Measurements from ENCODE around the gene DGKA.
A peak's percentile ranks its signal among the peaks of the same experiment; 100 is the strongest.

DGKA gene

GRCh38 chr12:55955344-55955743 is 24.4 kb downstream of the DGKA start:
- H3K27ac Mint-ChIP-seq, result no peak overlapping the region
- TF ChIP-seq CTCF (IDR thresholded peaks at IDR 0.05), result no peak
- H3K4me1 Mint-ChIP-seq, result peaks cover 8% of the 10 kb centered on the region
- H3K27me3 Mint-ChIP-seq (ENCODE audit: low read depth, poor library complexity), result peaks cover 6% of the 10 kb centered on the region
- no peak overlapping the region for H3K4me3 Mint-ChIP-seq
- no peaks in the 10 kb centered on the region for H3K9me3 Mint-ChIP-seq
- H3K36me3 Mint-ChIP-seq (ENCODE audit: low read depth), result peaks cover 5% of the 10 kb centered on the region
- DNase-seq, result no peak

- Mint-ChIP-seq H3K4me1 (peaks cover 8% of the 10 kb centered on the region), H3K9me3 (no peaks in the 10 kb centered on the region), H3K27me3 (ENCODE audit: low read depth, poor library complexity) (peaks cover 10% of the 10 kb centered on the region), H3K27ac (no peak overlapping the region), H3K4me3 (no peak overlapping the region), H3K36me3 (ENCODE audit: low read depth) (peaks cover 5% of the 10 kb centered on the region)
- TF ChIP-seq CTCF (IDR thresholded peaks at IDR 0.05), result no peak
- no peak for DNase-seq
These were observed 25.0 kb downstream of the DGKA start for GRCh38 chr12:55955800-55956508.

GRCh38 chr12:55957106-55957859 is 26.3 kb downstream of the DGKA start:
- Mint-ChIP-seq H3K27me3 (ENCODE audit: low read depth, poor library complexity) (peaks cover 10% of the 10 kb centered on the region), H3K9me3 (no peaks in the 10 kb centered on the region), H3K4me3 (no peak overlapping the region), H3K36me3 (ENCODE audit: low read depth) (peaks cover 4% of the 10 kb centered on the region), H3K4me1 (no peaks in the 10 kb centered on the region), H3K27ac (no peak overlapping the region)
- no peak for TF ChIP-seq CTCF (IDR thresholded peaks at IDR 0.05)
- no peak for DNase-seq

- TF ChIP-seq CTCF (IDR thresholded peaks at IDR 0.05), result no peak
- H3K4me3 Mint-ChIP-seq, result no peak overlapping the region
- H3K27me3 Mint-ChIP-seq (ENCODE audit: low read depth, poor library complexity), result peaks cover 6% of the 10 kb centered on the region
- peaks cover 39% of the 10 kb centered on the region for H3K4me1 Mint-ChIP-seq
- no peaks in the 10 kb centered on the region for H3K36me3 Mint-ChIP-seq (ENCODE audit: low read depth)
- no peaks in the 10 kb centered on the region for H3K9me3 Mint-ChIP-seq
- no peak for DNase-seq
- H3K27ac Mint-ChIP-seq, result no peak overlapping the region
These were observed 32.8 kb downstream of the DGKA start for GRCh38 chr12:55963760-55964159.

- Mint-ChIP-seq H3K4me1 (peaks cover 40% of the 10 kb centered on the region), H3K27me3 (ENCODE audit: low read depth, poor library complexity) (peaks cover 6% of the 10 kb centered on the region), H3K27ac (no peak overlapping the region), H3K4me3 (peak overlapping the region; percentile 99), H3K9me3 (no peaks in the 10 kb centered on the region), H3K36me3 (ENCODE audit: low read depth) (peaks cover 6% of the 10 kb centered on the region)
- peak; percentile 13 for DNase-seq
- no peak for TF ChIP-seq CTCF (IDR thresholded peaks at IDR 0.05)
These were observed 34.3 kb downstream of the DGKA start for GRCh38 chr12:55965240-55965639.
